HepG2 (cell line): ENCODE data around the gene C5orf15. TPM values are rescaled to one million over a fixed set of nuclear protein-coding genes. Genes with fewer than 3 reads are reported as not detected.

Source experiments
- CREBL2 ChIP-seq: sonication (generic); formaldehyde crosslinking; IDR thresholded peaks from 2 replicates; pipeline ENCODE4 v1.8.1; 2023; ENCODE audit warnings: missing genetic modification reagents, mild to moderate bottlenecking, borderline replicate concordance
- ELK4 ChIP-seq: sonication (generic); formaldehyde crosslinking; IDR thresholded peaks from 2 replicates; pipeline ENCODE4 v1.9.0; 2021; ENCODE audit warnings: missing genetic modification reagents, borderline replicate concordance
- HMG20A ChIP-seq: IDR thresholded peaks from 2 replicates; pipeline ENCODE4 v1.6.1; 2016; ENCODE audit warnings: borderline replicate concordance
- KDM3A ChIP-seq: IDR thresholded peaks from 2 replicates; pipeline ENCODE4 v1.6.1; 2018; ENCODE audit warnings: low read depth, missing compliant biosample characterization
- MED13 ChIP-seq: sonication (generic); formaldehyde crosslinking; IDR thresholded peaks from 2 replicates; pipeline ENCODE4 v1.5.0; 2020; ENCODE audit warnings: missing genetic modification reagents
- POLR2A ChIP-seq, 2 experiments: IDR thresholded peaks; 2 replicates each; pipeline ENCODE4 v1.6.1; 2011; ENCODE audit warnings: low read depth in 2 of 2, low read length in 2 of 2, mild to moderate bottlenecking in 1 of 2, moderate library complexity in 1 of 2; ENCODE audit not compliant: insufficient read depth in 1 of 2
- SIN3A ChIP-seq: IDR thresholded peaks from 2 replicates; pipeline ENCODE4 v1.6.1; 2011; ENCODE audit warnings: low read depth, mild to moderate bottlenecking, control low read depth, low read length, borderline replicate concordance
- SIX4 ChIP-seq: sonication (generic); formaldehyde crosslinking; IDR thresholded peaks from 2 replicates; pipeline ENCODE4 v1.4.0; 2020; ENCODE audit warnings: missing genetic modification reagents
- THAP11 ChIP-seq: IDR thresholded peaks from 2 replicates; pipeline ENCODE4 v1.6.1; 2016; ENCODE audit warnings: missing biosample characterization, missing genetic modification reagents
- ZNF431 ChIP-seq: sonication (generic); formaldehyde crosslinking; IDR thresholded peaks from 2 replicates; pipeline ENCODE4 v1.9.0; 2022; ENCODE audit warnings: missing genetic modification reagents, low read depth, mild to moderate bottlenecking, borderline replicate concordance
- ZNF598 ChIP-seq: sonication (generic); formaldehyde crosslinking; IDR thresholded peaks from 2 replicates; pipeline ENCODE4 v1.5.1; 2020; ENCODE audit warnings: mild to moderate bottlenecking, missing genetic modification reagents, borderline replicate concordance
- ZNF781 ChIP-seq: sonication (generic); formaldehyde crosslinking; IDR thresholded peaks from 2 replicates; pipeline ENCODE4 v1.5.1; 2020; ENCODE audit warnings: borderline replicate concordance, mild to moderate bottlenecking, missing genetic modification reagents; ENCODE audit errors: not compliant biosample characterization
- ZSCAN25 ChIP-seq: sonication (generic); formaldehyde crosslinking; IDR thresholded peaks from 2 replicates; pipeline ENCODE4 v1.8.0; 2022; ENCODE audit warnings: mild to moderate bottlenecking, missing genetic modification reagents
- ZSCAN29 ChIP-seq: sonication (generic); formaldehyde crosslinking; conservative IDR thresholded peaks from 2 replicates; pipeline ENCODE4 v1.4.0; 2020; ENCODE audit warnings: mild to moderate bottlenecking, missing genetic modification reagents
- polyA plus RNA-seq, 8 experiments: library from polyadenylated mRNA; depleted of rRNA in 3 of 8; stranded (reverse) in 7 of 8; unstranded in 1 of 8; fragments of >200 nt; fragmentation: Illumina TruSeq in 4 of 8; extraction: Trizol in 4 of 8; gene quantifications; 2 replicates each; pipeline versions ENCODE4 v1.2.1 to v1.2.3, GENCODE V29; 2011 to 2016; ENCODE audit warnings: low read depth in 4 of 8, missing spikeins in 1 of 8, mixed read lengths in 1 of 8; ENCODE audit not compliant: insufficient read depth in 1 of 8
- total RNA-seq, 5 experiments: library from RNA; depleted of rRNA; stranded (reverse); fragments of >200 nt; fragmentation: Illumina TruSeq; extraction: Trizol; gene quantifications; 2 replicates each; pipeline ENCODE4 v1.2.3, GENCODE V29; 2016; ENCODE audit warnings: low read depth in 1 of 5
- TF ChIP-seq, protein P1 (sequence below): sonication (generic); formaldehyde crosslinking; IDR thresholded peaks from 2 replicates; pipeline ENCODE4 v1.5.1; 2020; ENCODE audit warnings: missing genetic modification reagents, mild to moderate bottlenecking, borderline replicate concordance
- TF ChIP-seq, protein P2 (sequence below): sonication (generic); formaldehyde crosslinking; conservative IDR thresholded peaks from 2 replicates; pipeline ENCODE4 v1.8.0; 2022; ENCODE audit warnings: mild to moderate bottlenecking, moderate library complexity, missing genetic modification reagents
- TF ChIP-seq, protein P3 (sequence below): sonication (generic); formaldehyde crosslinking; IDR thresholded peaks from 2 replicates; pipeline ENCODE4 v1.5.0; 2020; ENCODE audit warnings: mild to moderate bottlenecking, missing genetic modification reagents, borderline replicate concordance

C5orf15 gene
- total and polyA plus RNA-seq, 2 of the 13 experiments (the other 11 are each of a cell fraction or from before 2014, with no cell fraction given) = 58.5 to 82.7 TPM

- TF ChIP-seq ZNF781 (CRISPR knock-in tag) = no peak
- TF ChIP-seq ZNF431 (CRISPR knock-in tag) = no peak
- no peak for TF ChIP-seq SIN3A
- TF ChIP-seq HMG20A (CRISPR knock-in tag) = peak; percentile 21; the same call in 1 of the 2 replicates
- peak; percentile 58 for TF ChIP-seq KDM3A (CRISPR knock-in tag)
- TF ChIP-seq, protein P1, sequence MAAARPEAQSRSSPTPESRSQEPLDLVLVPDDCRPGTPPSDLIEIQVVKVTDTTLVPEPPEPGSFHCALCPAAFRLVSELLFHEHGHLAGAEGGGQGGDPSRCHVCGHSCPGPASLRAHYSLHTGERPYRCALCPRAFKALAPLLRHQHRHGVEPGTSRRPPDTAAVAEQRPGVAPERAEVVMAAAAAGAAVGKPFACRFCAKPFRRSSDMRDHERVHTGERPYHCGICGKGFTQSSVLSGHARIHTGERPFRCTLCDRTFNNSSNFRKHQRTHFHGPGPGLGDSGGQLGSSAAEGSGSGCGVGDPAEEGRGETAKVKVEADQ (CRISPR knock-in tag) = peak; percentile 84
- TF ChIP-seq, protein P2, sequence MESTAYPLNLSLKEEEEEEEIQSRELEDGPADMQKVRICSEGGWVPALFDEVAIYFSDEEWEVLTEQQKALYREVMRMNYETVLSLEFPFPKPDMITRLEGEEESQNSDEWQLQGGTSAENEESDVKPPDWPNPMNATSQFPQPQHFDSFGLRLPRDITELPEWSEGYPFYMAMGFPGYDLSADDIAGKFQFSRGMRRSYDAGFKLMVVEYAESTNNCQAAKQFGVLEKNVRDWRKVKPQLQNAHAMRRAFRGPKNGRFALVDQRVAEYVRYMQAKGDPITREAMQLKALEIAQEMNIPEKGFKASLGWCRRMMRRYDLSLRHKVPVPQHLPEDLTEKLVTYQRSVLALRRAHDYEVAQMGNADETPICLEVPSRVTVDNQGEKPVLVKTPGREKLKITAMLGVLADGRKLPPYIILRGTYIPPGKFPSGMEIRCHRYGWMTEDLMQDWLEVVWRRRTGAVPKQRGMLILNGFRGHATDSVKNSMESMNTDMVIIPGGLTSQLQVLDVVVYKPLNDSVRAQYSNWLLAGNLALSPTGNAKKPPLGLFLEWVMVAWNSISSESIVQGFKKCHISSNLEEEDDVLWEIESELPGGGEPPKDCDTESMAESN = no peak
- TF ChIP-seq ELK4 (CRISPR knock-in tag) = no peak
- no peak; the same call in 1 of the 2 replicates for TF ChIP-seq ZSCAN29 (CRISPR knock-in tag)
- TF ChIP-seq MED13 (CRISPR knock-in tag) = peak; percentile 45; the same call in 1 of the 2 replicates
- TF ChIP-seq SIX4 = no peak
- peak; percentile 55 for TF ChIP-seq THAP11 (CRISPR knock-in tag)
- no peak for TF ChIP-seq CREBL2
- TF ChIP-seq, protein P3, sequence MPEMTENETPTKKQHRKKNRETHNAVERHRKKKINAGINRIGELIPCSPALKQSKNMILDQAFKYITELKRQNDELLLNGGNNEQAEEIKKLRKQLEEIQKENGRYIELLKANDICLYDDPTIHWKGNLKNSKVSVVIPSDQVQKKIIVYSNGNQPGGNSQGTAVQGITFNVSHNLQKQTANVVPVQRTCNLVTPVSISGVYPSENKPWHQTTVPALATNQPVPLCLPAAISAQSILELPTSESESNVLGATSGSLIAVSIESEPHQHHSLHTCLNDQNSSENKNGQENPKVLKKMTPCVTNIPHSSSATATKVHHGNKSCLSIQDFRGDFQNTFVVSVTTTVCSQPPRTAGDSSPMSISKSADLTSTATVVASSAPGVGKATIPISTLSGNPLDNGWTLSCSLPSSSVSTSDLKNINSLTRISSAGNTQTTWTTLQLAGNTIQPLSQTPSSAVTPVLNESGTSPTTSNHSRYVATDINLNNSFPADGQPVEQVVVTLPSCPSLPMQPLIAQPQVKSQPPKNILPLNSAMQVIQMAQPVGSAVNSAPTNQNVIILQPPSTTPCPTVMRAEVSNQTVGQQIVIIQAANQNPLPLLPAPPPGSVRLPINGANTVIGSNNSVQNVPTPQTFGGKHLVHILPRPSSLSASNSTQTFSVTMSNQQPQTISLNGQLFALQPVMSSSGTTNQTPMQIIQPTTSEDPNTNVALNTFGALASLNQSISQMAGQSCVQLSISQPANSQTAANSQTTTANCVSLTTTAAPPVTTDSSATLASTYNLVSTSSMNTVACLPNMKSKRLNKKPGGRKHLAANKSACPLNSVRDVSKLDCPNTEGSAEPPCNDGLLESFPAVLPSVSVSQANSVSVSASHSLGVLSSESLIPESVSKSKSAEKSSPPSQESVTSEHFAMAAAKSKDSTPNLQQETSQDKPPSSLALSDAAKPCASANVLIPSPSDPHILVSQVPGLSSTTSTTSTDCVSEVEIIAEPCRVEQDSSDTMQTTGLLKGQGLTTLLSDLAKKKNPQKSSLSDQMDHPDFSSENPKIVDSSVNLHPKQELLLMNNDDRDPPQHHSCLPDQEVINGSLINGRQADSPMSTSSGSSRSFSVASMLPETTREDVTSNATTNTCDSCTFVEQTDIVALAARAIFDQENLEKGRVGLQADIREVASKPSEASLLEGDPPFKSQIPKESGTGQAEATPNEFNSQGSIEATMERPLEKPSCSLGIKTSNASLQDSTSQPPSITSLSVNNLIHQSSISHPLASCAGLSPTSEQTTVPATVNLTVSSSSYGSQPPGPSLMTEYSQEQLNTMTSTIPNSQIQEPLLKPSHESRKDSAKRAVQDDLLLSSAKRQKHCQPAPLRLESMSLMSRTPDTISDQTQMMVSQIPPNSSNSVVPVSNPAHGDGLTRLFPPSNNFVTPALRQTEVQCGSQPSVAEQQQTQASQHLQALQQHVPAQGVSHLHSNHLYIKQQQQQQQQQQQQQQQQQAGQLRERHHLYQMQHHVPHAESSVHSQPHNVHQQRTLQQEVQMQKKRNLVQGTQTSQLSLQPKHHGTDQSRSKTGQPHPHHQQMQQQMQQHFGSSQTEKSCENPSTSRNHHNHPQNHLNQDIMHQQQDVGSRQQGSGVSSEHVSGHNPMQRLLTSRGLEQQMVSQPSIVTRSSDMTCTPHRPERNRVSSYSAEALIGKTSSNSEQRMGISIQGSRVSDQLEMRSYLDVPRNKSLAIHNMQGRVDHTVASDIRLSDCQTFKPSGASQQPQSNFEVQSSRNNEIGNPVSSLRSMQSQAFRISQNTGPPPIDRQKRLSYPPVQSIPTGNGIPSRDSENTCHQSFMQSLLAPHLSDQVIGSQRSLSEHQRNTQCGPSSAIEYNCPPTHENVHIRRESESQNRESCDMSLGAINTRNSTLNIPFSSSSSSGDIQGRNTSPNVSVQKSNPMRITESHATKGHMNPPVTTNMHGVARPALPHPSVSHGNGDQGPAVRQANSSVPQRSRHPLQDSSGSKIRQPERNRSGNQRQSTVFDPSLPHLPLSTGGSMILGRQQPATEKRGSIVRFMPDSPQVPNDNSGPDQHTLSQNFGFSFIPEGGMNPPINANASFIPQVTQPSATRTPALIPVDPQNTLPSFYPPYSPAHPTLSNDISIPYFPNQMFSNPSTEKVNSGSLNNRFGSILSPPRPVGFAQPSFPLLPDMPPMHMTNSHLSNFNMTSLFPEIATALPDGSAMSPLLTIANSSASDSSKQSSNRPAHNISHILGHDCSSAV (CRISPR knock-in tag) = no peak
- no peak for TF ChIP-seq ZNF598 (CRISPR knock-in tag)
- TF ChIP-seq ZSCAN25 (CRISPR knock-in tag) = no peak
- peak in 1 of 2 experiments; percentile 68; a peak in 1 of 4 replicates for TF ChIP-seq POLR2A (IDR thresholded peaks at IDR 0.05; ENCODE audit: insufficient read depth in 1 of 2, low read depth in 2 of 2, low read length in 2 of 2)
Measured at GRCh38 chr5:134004626-134005416, 36.4 kb upstream of the C5orf15 start, which contains the start of gene VDAC1 (continued).
